NCI-H128 (cell line): ENCODE measurements around the gene SLC22A23.

Source experiments
- DNase-seq: peaks from one replicate; lab custom pipeline; 2025; ENCODE audit not compliant: unreplicated experiment; lab: John Stamatoyannopoulos, UW

The SLC22A23 gene

GRCh38 chr6:3372912-3373554 is 83.8 kb downstream of the SLC22A23 start:
- DNase-seq: no peak

GRCh38 chr6:3372184-3372846 is 84.5 kb downstream of the SLC22A23 start:
- DNase-seq: no peak

DNA sequence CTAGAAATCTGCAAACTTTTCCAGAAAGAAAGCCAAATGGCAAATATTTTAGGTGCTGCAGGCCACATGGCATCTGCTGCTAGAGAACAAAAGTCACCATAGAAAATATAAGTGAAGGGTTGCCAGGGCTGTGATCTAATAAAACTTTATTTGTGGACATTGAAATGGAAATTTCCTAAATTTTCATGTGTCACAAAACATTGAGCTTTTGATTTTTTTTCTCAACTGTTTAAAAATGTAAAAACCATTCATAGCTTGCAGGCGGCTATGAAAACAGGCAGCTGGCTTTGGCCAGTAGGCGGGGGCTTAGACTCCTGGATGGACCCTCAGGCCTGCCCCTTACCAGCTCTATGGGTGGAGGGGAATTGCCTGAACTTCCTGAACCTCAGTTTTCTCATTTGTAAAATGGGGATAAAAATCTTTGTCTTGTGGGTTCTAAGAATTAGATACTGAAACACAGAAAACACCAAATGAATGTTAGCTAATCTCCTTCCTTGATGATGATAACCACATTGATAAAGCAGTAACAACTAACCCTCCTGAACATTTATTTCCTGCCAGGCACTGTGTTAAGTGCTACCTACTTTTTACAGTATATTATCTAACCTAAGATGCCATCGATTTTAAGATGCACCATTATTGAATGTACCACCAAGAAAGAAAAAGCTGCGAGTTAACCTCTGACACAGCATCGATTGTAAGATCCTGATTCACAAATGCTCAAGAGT is 85.5 kb downstream of the SLC22A23 start:
- no peak for DNase-seq

GRCh38 chr6:3370361-3371221 is 86.3 kb downstream of the SLC22A23 start:
- DNase-seq: no peak

DNA sequence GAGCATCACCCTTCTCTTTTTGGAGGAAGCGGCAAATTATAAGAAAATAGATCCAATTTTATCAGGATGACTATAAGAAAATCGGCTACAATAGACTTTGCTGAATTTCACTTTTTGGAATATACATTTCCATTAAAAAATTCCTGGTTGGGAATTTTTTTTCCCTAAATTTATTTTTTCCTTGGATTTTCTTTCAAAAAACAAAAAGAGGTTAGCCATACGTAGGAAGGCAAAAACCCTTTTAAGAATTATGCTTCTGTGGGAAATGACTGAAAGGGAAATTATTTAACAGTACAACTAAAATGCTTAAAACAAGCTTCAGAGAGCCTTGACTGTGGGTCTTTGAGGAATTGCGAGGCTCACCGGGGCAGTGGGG is 86.9 kb downstream of the SLC22A23 start:
- no peak for DNase-seq

DNA sequence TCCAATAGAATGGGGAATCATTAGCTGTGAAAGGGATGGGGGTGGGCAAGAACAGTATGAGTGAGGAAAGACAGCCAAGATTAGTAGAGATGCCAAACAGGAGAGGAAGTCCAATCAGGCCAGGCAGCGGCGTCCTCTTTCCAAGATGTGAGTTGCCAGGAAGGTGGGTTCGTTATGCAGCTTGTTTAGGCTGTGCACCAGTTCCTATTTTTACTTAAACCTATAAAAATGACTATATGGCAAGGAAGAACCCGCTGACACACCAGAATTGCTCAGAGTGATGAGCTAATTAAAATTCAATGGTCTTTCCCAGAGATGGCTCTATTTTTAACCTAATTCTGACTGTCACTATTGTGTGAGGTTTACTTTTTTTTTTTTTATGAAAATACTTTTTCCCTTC is 88.2 kb downstream of the SLC22A23 start:
- DNase-seq: no peak

GRCh38 chr6:3367630-3368029 is 89.2 kb downstream of the SLC22A23 start:
- no peak for DNase-seq

DNA sequence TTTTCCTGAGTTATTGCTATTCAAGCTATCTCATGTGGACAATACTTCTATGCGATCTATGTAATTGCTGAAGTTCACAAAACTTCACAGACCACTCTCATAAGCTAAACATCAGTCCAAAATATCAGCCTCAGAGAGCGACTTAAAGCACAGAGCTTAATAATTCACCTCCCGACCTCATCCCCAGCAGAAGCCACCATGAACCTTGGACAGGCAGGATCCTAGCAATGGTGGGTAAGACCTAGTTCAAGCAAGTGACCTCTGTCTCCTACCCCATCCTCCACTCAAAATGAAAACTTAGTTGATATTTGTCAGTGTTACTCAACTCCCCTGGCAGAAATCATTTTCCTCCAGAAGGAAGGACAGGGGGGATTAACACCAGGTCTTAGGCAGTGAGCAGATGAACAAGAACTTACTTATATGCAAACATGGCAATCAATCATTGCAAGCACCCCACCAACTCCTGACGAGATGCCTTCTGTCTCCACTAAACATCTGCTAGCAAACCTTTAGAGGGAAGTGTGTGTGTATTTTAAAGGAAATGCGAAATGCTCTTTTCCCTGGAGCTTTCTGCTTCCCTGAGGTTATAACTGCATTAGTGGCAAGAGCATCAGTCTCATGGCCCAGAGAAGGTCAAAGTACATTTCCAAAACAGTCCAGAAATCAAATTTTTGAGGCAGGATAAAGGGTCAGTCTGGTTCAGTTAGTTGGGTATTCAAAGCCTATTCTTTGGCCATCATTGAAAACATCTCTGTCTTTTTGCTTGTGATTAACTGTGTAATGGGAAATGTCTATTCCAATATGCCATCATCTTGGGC is 90.0 kb downstream of the SLC22A23 start:
- DNase-seq: no peak

GRCh38 chr6:3364391-3364790 is 92.5 kb downstream of the SLC22A23 start:
- DNase-seq: no peak

- DNase-seq: no peak
These were observed 93.4 kb downstream of the SLC22A23 start for GRCh38 chr6:3363296-3364025.

- no peak for DNase-seq
These were observed 95.4 kb downstream of the SLC22A23 start for GRCh38 chr6:3361312-3362037.

- DNase-seq: no peak
These were observed 96.2 kb downstream of the SLC22A23 start for GRCh38 chr6:3360727-3361045.

- DNase-seq: no peak
These were observed 96.7 kb downstream of the SLC22A23 start for GRCh38 chr6:3359973-3360726.

GRCh38 chr6:3359101-3359752 is 97.6 kb downstream of the SLC22A23 start:
- DNase-seq: no peak

GRCh38 chr6:3358413-3359100 is 98.3 kb downstream of the SLC22A23 start:
- DNase-seq: no peak

GRCh38 chr6:3357678-3358077 is 99.2 kb downstream of the SLC22A23 start:
- DNase-seq: no peak

- DNase-seq: no peak
These were observed 99.9 kb downstream of the SLC22A23 start for GRCh38 chr6:3356824-3357420.
